SU-DHL-6 (cell line): ENCODE results near the gene FBN1.

Source experiments
- H2AFZ ChIP-seq: fragments of 200-600 bp; sonication (generic); 2 replicates; pipeline ENCODE4 v1.6.1; 2014; ENCODE audit warnings: low read depth, mild to moderate bottlenecking, moderate library complexity, mixed read lengths, antibody characterized with exemption, low read length; ENCODE audit not compliant: severe bottlenecking
- H3F3A ChIP-seq: fragments of 200-600 bp; shearing (Covaris generic); 2 replicates; pipeline ENCODE4 v1.6.0; 2016; ENCODE audit warnings: antibody characterized with exemption, mild to moderate bottlenecking; ENCODE audit not compliant: insufficient read depth
- H3K27ac ChIP-seq: fragments of 200-600 bp; sonication (generic); 2 replicates; pipeline ENCODE4 v1.5.1; 2016; ENCODE audit warnings: low read depth, mild to moderate bottlenecking, low read length, moderate library complexity, mixed read lengths
- H3K27me3 ChIP-seq: fragments of 200-600 bp; sonication (generic), shearing (Covaris generic); 2 replicates; pipeline ENCODE4 v1.6.0; 2014; ENCODE audit warnings: mild to moderate bottlenecking, low read length
- H3K36me3 ChIP-seq: fragments of 200-600 bp; sonication (generic); 2 replicates; pipeline ENCODE4 v1.6.1; 2014; ENCODE audit warnings: mild to moderate bottlenecking, low read length, mixed read lengths
- H3K4me2 ChIP-seq: fragments of 300-600, 200-600 bp; shearing (Covaris generic), sonication (generic); 2 replicates; pipeline ENCODE4 v1.6.0; 2014; ENCODE audit warnings: low read length, low read depth, mild to moderate bottlenecking; ENCODE audit not compliant: poor library complexity, severe bottlenecking
- H3K4me3 ChIP-seq: fragments of 200-600 bp; sonication (generic); 2 replicates; pipeline ENCODE4 v1.5.1; 2014; ENCODE audit warnings: antibody characterized with exemption, low read length, mild to moderate bottlenecking, mixed read lengths; ENCODE audit not compliant: insufficient read depth, poor library complexity, severe bottlenecking
- H3K79me2 ChIP-seq: fragments of 200-600 bp; sonication (generic); 2 replicates; pipeline ENCODE4 v1.6.1; 2014; ENCODE audit warnings: mild to moderate bottlenecking, low read length, moderate library complexity; ENCODE audit not compliant: insufficient read depth
- H3K9ac ChIP-seq: fragments of 200-600 bp; sonication (generic); 2 replicates; pipeline ENCODE4 v1.7.0; 2014; ENCODE audit warnings: mild to moderate bottlenecking, low read length
- H3K9me2 ChIP-seq: fragments of 200-600 bp; sonication (generic); replicated peaks from 2 replicates; pipeline ENCODE4 v1.6.1; 2014; ENCODE audit warnings: low read length; ENCODE audit not compliant: insufficient read depth
- H3K9me3 ChIP-seq: fragments of 200-600 bp; sonication (generic); 2 replicates; pipeline ENCODE4 v1.6.1; 2014; ENCODE audit warnings: low read length, mixed read lengths; ENCODE audit not compliant: insufficient read depth
- H4K20me1 ChIP-seq: fragments of 200-600 bp; sonication (generic); 2 replicates; pipeline ENCODE4 v1.6.1; 2014; ENCODE audit warnings: low read depth, mild to moderate bottlenecking, antibody characterized with exemption, low read length, moderate library complexity, mixed read lengths
- EZH2phosphoT487 ChIP-seq: fragments of 200-600 bp; sonication (generic), shearing (Covaris generic); conservative IDR thresholded peaks from 2 replicates; pipeline ENCODE4 v1.6.1; 2018; ENCODE audit warnings: mild to moderate bottlenecking, antibody characterized with exemption, low read length, moderate library complexity, mixed read lengths
- TF ChIP-seq, protein P1 (sequence below): fragments of 200-600 bp; sonication (generic); IDR thresholded peaks from one replicate; pipeline ENCODE4 v1.5.1; 2017; ENCODE audit warnings: antibody characterized with exemption, mild to moderate bottlenecking, low read length, moderate library complexity; ENCODE audit not compliant: insufficient read depth, poor library complexity, severe bottlenecking

Gene FBN1

DNA sequence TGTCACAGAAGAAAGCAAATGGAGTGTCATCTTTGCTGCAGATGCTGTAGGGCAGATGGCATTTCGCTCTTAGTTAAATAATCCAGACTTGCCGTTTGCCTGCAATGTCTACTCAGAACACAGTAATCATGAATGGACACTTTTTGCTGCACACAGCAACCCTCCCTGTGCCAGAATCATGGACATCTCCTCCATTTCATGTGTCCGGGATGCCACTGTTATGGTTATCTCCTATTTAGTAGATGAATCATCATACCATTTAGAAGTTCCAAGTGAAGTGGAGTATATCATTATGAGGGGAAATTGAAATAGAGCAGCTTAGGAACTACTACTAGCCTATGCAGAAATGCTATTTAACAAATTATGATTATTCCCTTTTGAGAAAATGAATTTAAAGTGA, 195.8 kb downstream of the FBN1 start:
- no peaks in the 10 kb centered on the region for H4K20me1 ChIP-seq
- no peaks in the 10 kb centered on the region for H3K9me2 ChIP-seq
- no peaks in the 10 kb centered on the region for H3K27me3 ChIP-seq
- no peaks in the 10 kb centered on the region for H3K36me3 ChIP-seq
- H3K79me2 ChIP-seq = no peaks in the 10 kb centered on the region
- H2AFZ ChIP-seq = no peak overlapping the region
- H3K9me3 ChIP-seq = no peaks in the 10 kb centered on the region
- H3K9ac ChIP-seq = no peak overlapping the region
- H3K27ac ChIP-seq = no peak overlapping the region
- H3F3A ChIP-seq = no peaks in the 10 kb centered on the region
- no peak overlapping the region for H3K4me3 ChIP-seq
- H3K4me2 ChIP-seq = no peak overlapping the region
- no peak for TF ChIP-seq EZH2phosphoT487
- TF ChIP-seq, protein P1, sequence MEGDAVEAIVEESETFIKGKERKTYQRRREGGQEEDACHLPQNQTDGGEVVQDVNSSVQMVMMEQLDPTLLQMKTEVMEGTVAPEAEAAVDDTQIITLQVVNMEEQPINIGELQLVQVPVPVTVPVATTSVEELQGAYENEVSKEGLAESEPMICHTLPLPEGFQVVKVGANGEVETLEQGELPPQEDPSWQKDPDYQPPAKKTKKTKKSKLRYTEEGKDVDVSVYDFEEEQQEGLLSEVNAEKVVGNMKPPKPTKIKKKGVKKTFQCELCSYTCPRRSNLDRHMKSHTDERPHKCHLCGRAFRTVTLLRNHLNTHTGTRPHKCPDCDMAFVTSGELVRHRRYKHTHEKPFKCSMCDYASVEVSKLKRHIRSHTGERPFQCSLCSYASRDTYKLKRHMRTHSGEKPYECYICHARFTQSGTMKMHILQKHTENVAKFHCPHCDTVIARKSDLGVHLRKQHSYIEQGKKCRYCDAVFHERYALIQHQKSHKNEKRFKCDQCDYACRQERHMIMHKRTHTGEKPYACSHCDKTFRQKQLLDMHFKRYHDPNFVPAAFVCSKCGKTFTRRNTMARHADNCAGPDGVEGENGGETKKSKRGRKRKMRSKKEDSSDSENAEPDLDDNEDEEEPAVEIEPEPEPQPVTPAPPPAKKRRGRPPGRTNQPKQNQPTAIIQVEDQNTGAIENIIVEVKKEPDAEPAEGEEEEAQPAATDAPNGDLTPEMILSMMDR = no peak

DNA sequence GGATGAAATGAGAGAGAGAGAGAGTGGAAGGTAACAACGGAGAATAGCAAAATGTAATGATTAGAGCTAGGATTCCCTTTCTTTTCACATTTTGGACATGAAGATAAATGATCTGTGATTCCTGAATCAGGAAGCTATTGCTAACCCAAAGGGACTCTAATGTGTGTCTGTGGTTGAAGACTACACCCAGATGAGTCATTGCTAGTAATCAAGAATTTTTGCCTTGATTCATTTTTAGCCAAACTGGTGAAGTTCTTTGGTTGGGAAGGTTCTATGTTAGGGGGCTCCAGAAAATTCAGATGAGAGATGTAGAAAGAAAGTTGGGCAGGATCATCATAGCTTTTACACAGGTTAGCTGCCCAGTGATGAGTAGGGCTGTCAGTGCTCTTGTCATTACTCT, 197.9 kb downstream of the FBN1 start:
- H3K4me3 ChIP-seq = no peak overlapping the region
- H3K4me2 ChIP-seq = no peak overlapping the region
- H3K27me3 ChIP-seq = no peaks in the 10 kb centered on the region
- no peaks in the 10 kb centered on the region for H3K36me3 ChIP-seq
- no peaks in the 10 kb centered on the region for H3F3A ChIP-seq
- no peaks in the 10 kb centered on the region for H4K20me1 ChIP-seq
- H3K9me2 ChIP-seq = no peaks in the 10 kb centered on the region
- TF ChIP-seq EZH2phosphoT487 = no peak
- TF ChIP-seq, protein P1 = no peak
- no peak overlapping the region for H3K9ac ChIP-seq
- H3K79me2 ChIP-seq = no peaks in the 10 kb centered on the region
- H3K27ac ChIP-seq = no peak overlapping the region
- H3K9me3 ChIP-seq = no peaks in the 10 kb centered on the region
- H2AFZ ChIP-seq = no peak overlapping the region

DNA sequence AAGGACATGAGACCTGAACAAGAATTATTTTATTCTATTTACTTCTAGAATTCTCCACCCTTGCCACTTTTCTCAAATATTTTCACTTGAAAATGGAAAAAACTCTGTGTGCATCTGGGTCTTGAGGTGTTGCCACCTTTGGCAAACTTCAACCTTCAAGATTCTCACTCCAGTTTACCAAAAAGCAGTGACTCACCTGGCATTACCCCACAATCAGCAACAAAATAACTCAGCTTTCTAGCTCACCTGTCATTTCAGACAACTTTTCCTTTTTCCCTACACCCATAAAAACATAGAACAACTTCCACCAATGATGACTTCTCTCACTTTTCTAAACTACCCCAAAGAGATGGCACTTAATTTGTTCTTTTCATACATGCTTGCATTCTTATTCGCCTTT, 198.5 kb downstream of the FBN1 start:
- Histone ChIP-seq H3K4me2 (no peak overlapping the region), H3K27me3 (no peaks in the 10 kb centered on the region), H3F3A (no peaks in the 10 kb centered on the region), H3K27ac (no peak overlapping the region), H3K79me2 (no peaks in the 10 kb centered on the region), H3K36me3 (no peaks in the 10 kb centered on the region), H4K20me1 (no peaks in the 10 kb centered on the region), H3K9ac (no peak overlapping the region), H3K9me3 (no peaks in the 10 kb centered on the region), H2AFZ (no peak overlapping the region), H3K9me2 (no peaks in the 10 kb centered on the region), H3K4me3 (no peak overlapping the region)
- TF ChIP-seq, protein P1 = no peak
- no peak for TF ChIP-seq EZH2phosphoT487
